ENCODE measurements around the gene NDUFAF2. TPM values are rescaled to one million over a fixed set of nuclear protein-coding genes. Genes with fewer than 3 reads are reported as not detected.

The NDUFAF2 gene
- total RNA-seq, 5 donors from 2014 or later (not counting 1 experiment from before 2014, with no cell fraction given) = 10.8 to 18.4 (median 18.0) TPM

DNA sequence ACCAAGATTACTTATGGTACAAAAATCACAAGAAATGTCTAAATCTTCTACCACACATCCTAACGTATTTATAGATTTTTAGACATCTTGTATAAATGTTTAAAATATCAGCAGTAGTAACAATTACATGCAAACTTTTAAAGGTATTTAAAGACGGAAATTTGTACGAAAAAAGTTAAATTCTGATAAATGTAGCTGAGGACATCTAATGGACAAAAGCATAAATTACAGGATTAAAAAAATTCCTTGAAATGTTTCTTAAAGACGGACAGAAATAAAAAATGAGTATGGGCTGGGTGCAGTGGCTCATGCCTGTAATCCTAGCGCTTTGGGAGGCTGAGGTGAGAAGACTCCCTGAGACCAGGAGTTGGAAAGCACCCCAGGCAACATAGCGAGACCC lies 16.0 kb upstream of the NDUFAF2 start:
- H3K4me1 Mint-ChIP-seq = no peaks in the 10 kb centered on the region
- no peaks in the 10 kb centered on the region for H3K9me3 ChIP-seq
- WGBS (ENCODE audit: insufficient coverage) = 100% methylated on average over 1 of the region's 6 CpGs
- ChIA-PET CTCF (no interaction called here), POLR2A (interaction anchor here in 1 of 2 donors (0.6 kb wide), 1 partner anchor 562 kb away, joined by 3 read pairs; no protein-coding TSS in a partner anchor)
- no peaks in the 10 kb centered on the region for H3K27me3 Mint-ChIP-seq
- ATAC-seq (replicated peaks in 1 of 4) (no peak), DNase-seq (no peak)
- no peak overlapping the region for H3K4me3 ChIP-seq (ENCODE audit: control insufficient read depth in 1 of 2, extremely low read depth in 1 of 2, low read length in 1 of 2)
- peaks cover 21% of the 10 kb centered on the region for H3K36me3 Mint-ChIP-seq
- no peaks in the 10 kb centered on the region for H3K27me3 ChIP-seq (replicated peaks in 1 of 2; ENCODE audit: control insufficient read depth in 2 of 2, extremely low read depth in 1 of 2, insufficient read depth in 2 of 2, low read length in 1 of 2)
- peaks cover 0 to 10% of the 10 kb centered on the region in 2 donors for H3K36me3 ChIP-seq (ENCODE audit: control insufficient read depth in 2 of 2, extremely low read depth in 1 of 2, insufficient read depth in 1 of 2, low read length in 1 of 2)
- H3K9me3 Mint-ChIP-seq = no peaks in the 10 kb centered on the region
- H3K27ac Mint-ChIP-seq = no peak overlapping the region
- no peak overlapping the region for H3K4me3 Mint-ChIP-seq
- H3K27ac ChIP-seq (ENCODE audit: low read length) = no peak overlapping the region
- no peaks in the 10 kb centered on the region for H3K4me1 ChIP-seq (ENCODE audit: control insufficient read depth in 1 of 2, extremely low read depth in 1 of 2, insufficient read depth in 2 of 2, low read length in 2 of 2)

- Histone ChIP-seq H3K36me3 (ENCODE audit: control insufficient read depth in 2 of 2, extremely low read depth in 1 of 2, insufficient read depth in 1 of 2, low read length in 1 of 2) (no peaks in the 10 kb centered on the region), H3K4me1 (ENCODE audit: control insufficient read depth in 1 of 2, extremely low read depth in 1 of 2, insufficient read depth in 2 of 2, low read length in 2 of 2) (peaks cover 8 to 13% of the 10 kb centered on the region in 2 experiments), H3K27me3 (replicated peaks in 1 of 2; ENCODE audit: control insufficient read depth in 2 of 2, extremely low read depth in 1 of 2, insufficient read depth in 2 of 2, low read length in 1 of 2) (no peaks in the 10 kb centered on the region), H3K9me3 (no peaks in the 10 kb centered on the region), H3K4me3 (ENCODE audit: control insufficient read depth in 1 of 2, extremely low read depth in 1 of 2, low read length in 1 of 2) (no peak overlapping the region), H3K27ac (ENCODE audit: low read length) (no peak overlapping the region)
- POLR2A ChIA-PET = no interaction called here
- Mint-ChIP-seq H3K9me3 (no peaks in the 10 kb centered on the region), H3K4me3 (no peak overlapping the region), H3K27ac (no peak overlapping the region), H3K27me3 (no peaks in the 10 kb centered on the region), H3K4me1 (peaks cover 20 to 26% (median 25%) of the 10 kb centered on the region in 3 donors), H3K36me3 (no peaks in the 10 kb centered on the region)
- CTCF ChIA-PET = no interaction called here
- DNase-seq (no peak), ATAC-seq (replicated peaks in 1 of 4) (no peak)
- no CpG with 5 or more reads among the region's 3 CpGs for WGBS (ENCODE audit: insufficient coverage)
Observed at GRCh38 chr5:60943624-60944023, 1.4 kb upstream of the NDUFAF2 start.

GRCh38 chr5:60945813-60946187 lies 795 bp downstream of the NDUFAF2 start:
- Histone ChIP-seq H3K4me3 (ENCODE audit: control insufficient read depth in 1 of 2, extremely low read depth in 1 of 2, low read length in 1 of 2) (peak overlapping the region; percentile 92), H3K27me3 (replicated peaks in 1 of 2; ENCODE audit: control insufficient read depth in 2 of 2, extremely low read depth in 1 of 2, insufficient read depth in 2 of 2, low read length in 1 of 2) (no peaks in the 10 kb centered on the region), H3K9me3 (no peaks in the 10 kb centered on the region), H3K4me1 (ENCODE audit: control insufficient read depth in 1 of 2, extremely low read depth in 1 of 2, insufficient read depth in 2 of 2, low read length in 2 of 2) (peaks cover 8 to 13% of the 10 kb centered on the region in 2 experiments), H3K36me3 (ENCODE audit: control insufficient read depth in 2 of 2, extremely low read depth in 1 of 2, insufficient read depth in 1 of 2, low read length in 1 of 2) (no peaks in the 10 kb centered on the region), H3K27ac (ENCODE audit: low read length) (peak overlapping the region; percentile 60)
- Mint-ChIP-seq H3K36me3 (peaks cover 4% of the 10 kb centered on the region), H3K27me3 (no peaks in the 10 kb centered on the region), H3K4me1 (peaks cover 29 to 34% (median 33%) of the 10 kb centered on the region in 3 donors), H3K27ac (peak overlapping the region in 1 of 2 donors; percentile 59), H3K4me3 (no peak overlapping the region), H3K9me3 (no peaks in the 10 kb centered on the region)
- CTCF ChIA-PET = interaction anchor here in 1 of 2 donors (1.3 to 2.0 kb wide), 2 partner anchors 16 to 246 kb away, joined by 6 to 7 read pairs; partner anchors contain the start of gene DEPDC1B
- POLR2A ChIA-PET = interaction anchor here in 1 of 2 donors (0.8 kb wide), 1 partner anchor 14 kb away, joined by 4 read pairs; no protein-coding TSS in a partner anchor
- ATAC-seq (replicated peaks in 1 of 4) (peak; percentile 13 to 33 (median 23)), DNase-seq (peak in 10 of 35 experiments; percentile 6 to 28 (median 18))
- WGBS (ENCODE audit: insufficient coverage) = 3% methylated on average over 12 of the region's 18 CpGs

DNA sequence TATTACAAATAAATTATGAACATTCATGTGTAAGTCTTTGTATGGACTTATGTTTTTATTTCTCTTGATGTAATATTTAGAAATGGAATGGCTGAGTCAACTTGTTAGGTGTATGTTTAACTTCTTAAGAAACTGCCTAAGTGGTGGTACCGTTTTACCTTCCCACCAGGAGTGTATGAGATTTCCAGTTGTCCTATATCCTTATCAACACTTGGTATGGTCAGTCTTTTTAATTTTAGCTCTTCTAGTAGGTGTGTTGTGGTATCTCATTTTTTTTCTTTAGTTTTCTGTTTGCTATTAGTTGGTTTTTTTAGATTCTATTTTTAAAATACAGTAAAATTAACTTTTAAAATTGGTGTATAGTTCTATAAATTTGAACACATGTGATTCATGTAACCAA lies 3.7 kb downstream of the NDUFAF2 start:
- H3K36me3 ChIP-seq (ENCODE audit: control insufficient read depth in 2 of 2, extremely low read depth in 1 of 2, insufficient read depth in 1 of 2, low read length in 1 of 2) = no peaks in the 10 kb centered on the region
- Mint-ChIP-seq H3K27me3 (no peaks in the 10 kb centered on the region), H3K36me3 (peaks cover 5% of the 10 kb centered on the region), H3K9me3 (no peaks in the 10 kb centered on the region), H3K27ac (no peak overlapping the region), H3K4me3 (no peak overlapping the region), H3K4me1 (peaks cover 29 to 38% (median 36%) of the 10 kb centered on the region in 3 donors)
- no peaks in the 10 kb centered on the region for H3K27me3 ChIP-seq (replicated peaks in 1 of 2; ENCODE audit: control insufficient read depth in 2 of 2, extremely low read depth in 1 of 2, insufficient read depth in 2 of 2, low read length in 1 of 2)
- DNase-seq = no peak
- ATAC-seq (replicated peaks in 1 of 4) = no peak
- no peak overlapping the region for H3K27ac ChIP-seq (ENCODE audit: low read length)
- ChIA-PET POLR2A (no interaction called here), CTCF (no interaction called here)
- no CpG with 5 or more reads among the region's 1 CpG for WGBS (ENCODE audit: insufficient coverage)
- peaks cover 6 to 13% of the 10 kb centered on the region in 2 experiments for H3K4me1 ChIP-seq (ENCODE audit: control insufficient read depth in 1 of 2, extremely low read depth in 1 of 2, insufficient read depth in 2 of 2, low read length in 2 of 2)
- H3K4me3 ChIP-seq (ENCODE audit: control insufficient read depth in 1 of 2, extremely low read depth in 1 of 2, low read length in 1 of 2) = no peak overlapping the region
- no peaks in the 10 kb centered on the region for H3K9me3 ChIP-seq

GRCh38 chr5:60955239-60955638 lies 10.2 kb downstream of the NDUFAF2 start:
- 100% methylated on average over 1 of the region's 3 CpGs for WGBS (ENCODE audit: insufficient coverage)
- no peak for ATAC-seq (replicated peaks in 1 of 4)

GRCh38 chr5:60958088-60958487 lies 13.1 kb downstream of the NDUFAF2 start:
- Mint-ChIP-seq H3K27me3 (no peaks in the 10 kb centered on the region), H3K27ac (no peak overlapping the region), H3K4me3 (no peak overlapping the region), H3K4me1 (peaks cover 0 to 18% (median 9%) of the 10 kb centered on the region in 3 donors), H3K36me3 (no peaks in the 10 kb centered on the region), H3K9me3 (peaks cover 0 to 8% (median 1%) of the 10 kb centered on the region in 3 donors)
- ChIA-PET CTCF (interaction anchor here (0.6 to 2.4 kb wide), 4 partner anchors 13 to 1185 kb away, joined by 3 to 12 read pairs (median 8); partner anchors contain the start of genes ERCC8 (in 1 of the 2) and NDUFAF2 (in 1 of the 2)), POLR2A (interaction anchor here in 1 of 2 donors (0.6 kb wide), 1 partner anchor 270 kb away, joined by 3 read pairs; no protein-coding TSS in a partner anchor)
- no peak overlapping the region for H3K27ac ChIP-seq (ENCODE audit: low read length)
- no peaks in the 10 kb centered on the region for H3K9me3 ChIP-seq
- H3K4me3 ChIP-seq (ENCODE audit: control insufficient read depth in 1 of 2, extremely low read depth in 1 of 2, low read length in 1 of 2) = no peak overlapping the region
- no peaks in the 10 kb centered on the region for H3K27me3 ChIP-seq (replicated peaks in 1 of 2; ENCODE audit: control insufficient read depth in 2 of 2, extremely low read depth in 1 of 2, insufficient read depth in 2 of 2, low read length in 1 of 2)
- ATAC-seq (replicated peaks in 1 of 4) (no peak), DNase-seq (no peak)
- H3K4me1 ChIP-seq (ENCODE audit: control insufficient read depth in 1 of 2, extremely low read depth in 1 of 2, insufficient read depth in 2 of 2, low read length in 2 of 2) = peaks cover 0 to 2% of the 10 kb centered on the region in 2 experiments
- no peaks in the 10 kb centered on the region for H3K36me3 ChIP-seq (ENCODE audit: control insufficient read depth in 2 of 2, extremely low read depth in 1 of 2, insufficient read depth in 1 of 2, low read length in 1 of 2)

More at GRCh38 chr5:60955239-60955638, 10.2 kb downstream of the NDUFAF2 start:
- no peak overlapping the region for H3K27ac Mint-ChIP-seq
- POLR2A ChIA-PET = interaction anchor here (0.6 to 0.7 kb wide), 3 partner anchors 10 to 380 kb away, joined by 3 to 5 read pairs (median 3); partner anchors contain the start of genes ERCC8 (in 1 of the 2) and NDUFAF2 (in 1 of the 2)
- CTCF ChIA-PET = no interaction called here
- no peak overlapping the region for H3K4me3 ChIP-seq (ENCODE audit: control insufficient read depth in 1 of 2, extremely low read depth in 1 of 2, low read length in 1 of 2)
- peaks cover 0 to 8% (median 1%) of the 10 kb centered on the region in 3 donors for H3K9me3 Mint-ChIP-seq
- DNase-seq = no peak
- H3K4me3 Mint-ChIP-seq = no peak overlapping the region
- H3K4me1 ChIP-seq (ENCODE audit: control insufficient read depth in 1 of 2, extremely low read depth in 1 of 2, insufficient read depth in 2 of 2, low read length in 2 of 2) = peaks cover 0 to under 1% of the 10 kb centered on the region in 2 experiments
- no peaks in the 10 kb centered on the region for H3K9me3 ChIP-seq
- H3K4me1 Mint-ChIP-seq = peaks cover 8 to 17% (median 11%) of the 10 kb centered on the region in 3 donors
- no peaks in the 10 kb centered on the region for H3K27me3 Mint-ChIP-seq
- no peaks in the 10 kb centered on the region for H3K27me3 ChIP-seq (replicated peaks in 1 of 2; ENCODE audit: control insufficient read depth in 2 of 2, extremely low read depth in 1 of 2, insufficient read depth in 2 of 2, low read length in 1 of 2)
- peaks cover 5% of the 10 kb centered on the region for H3K36me3 Mint-ChIP-seq
- no peaks in the 10 kb centered on the region for H3K36me3 ChIP-seq (ENCODE audit: control insufficient read depth in 2 of 2, extremely low read depth in 1 of 2, insufficient read depth in 1 of 2, low read length in 1 of 2)
- no peak overlapping the region for H3K27ac ChIP-seq (ENCODE audit: low read length)

Data from T-cell (primary cell).